Activated CD4-positive, CD25-positive, alpha-beta regulatory T cell treated with anti-CD3 and anti-CD28 coated beads, Interleukin-2, amount 50 U/mL, for 16 hours (primary cell): ENCODE results near the gene TP53BP1.
"Not testable (repeated sequence)": the region's sequence is repeated elsewhere in the genome, so short reads cannot be mapped to it uniquely, and the experiment has no call there.

Source experiments
- DNase-seq: peaks from one replicate; pipeline ENCODE4 v3.0.0-alpha.2; 2020; ENCODE audit warnings: low read depth, low spot score

Gene TP53BP1

GRCh38 chr15:43420435-43420834 is 72.5 kb downstream of the TP53BP1 start:
- DNase-seq: no peak

- DNase-seq: no peak
These were observed 78.8 kb downstream of the TP53BP1 start for GRCh38 chr15:43414196-43414595.

DNA sequence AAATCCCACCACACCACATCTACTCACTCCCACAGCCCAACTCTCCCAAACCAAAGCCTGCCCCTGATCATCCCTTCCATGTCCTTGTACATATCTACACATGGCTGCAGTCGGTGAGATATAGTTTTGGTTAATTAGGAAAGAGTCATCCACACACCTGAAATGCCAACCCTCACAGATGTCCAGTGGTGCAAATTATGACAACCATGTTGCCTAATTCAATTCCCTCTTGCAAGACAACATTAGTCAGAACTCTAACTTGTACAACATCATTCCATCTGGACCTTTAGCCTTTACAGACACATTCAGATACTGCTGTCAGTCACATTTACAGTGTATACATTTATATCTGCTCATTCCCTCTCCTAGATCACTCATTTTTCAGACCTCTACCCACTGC is 80.9 kb downstream of the TP53BP1 start:
- DNase-seq: no peak

GRCh38 chr15:43410572-43411214 is 82.3 kb downstream of the TP53BP1 start:
- no peak for DNase-seq

DNA sequence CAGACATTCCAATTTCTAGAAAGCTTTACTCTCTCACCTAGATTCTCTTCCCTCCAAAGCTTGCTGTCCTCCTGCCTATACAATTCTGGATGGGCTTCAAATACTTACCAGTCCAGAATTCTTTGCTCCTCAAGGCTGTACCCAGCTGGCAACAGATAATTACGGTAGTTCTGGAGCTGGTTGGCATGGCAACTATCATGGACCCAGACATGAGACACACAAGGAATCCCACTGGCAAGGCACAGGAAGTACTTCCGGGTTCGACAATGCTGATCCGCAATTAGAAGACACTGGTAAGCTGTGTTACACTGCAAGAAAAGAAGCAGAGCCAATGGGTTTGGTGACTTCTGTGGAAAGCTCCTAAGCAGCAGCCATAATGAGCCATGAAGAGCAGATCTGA is 84.2 kb downstream of the TP53BP1 start:
- no peak for DNase-seq

- DNase-seq: no peak
These were observed 86.1 kb downstream of the TP53BP1 start for GRCh38 chr15:43406808-43407207.

DNA sequence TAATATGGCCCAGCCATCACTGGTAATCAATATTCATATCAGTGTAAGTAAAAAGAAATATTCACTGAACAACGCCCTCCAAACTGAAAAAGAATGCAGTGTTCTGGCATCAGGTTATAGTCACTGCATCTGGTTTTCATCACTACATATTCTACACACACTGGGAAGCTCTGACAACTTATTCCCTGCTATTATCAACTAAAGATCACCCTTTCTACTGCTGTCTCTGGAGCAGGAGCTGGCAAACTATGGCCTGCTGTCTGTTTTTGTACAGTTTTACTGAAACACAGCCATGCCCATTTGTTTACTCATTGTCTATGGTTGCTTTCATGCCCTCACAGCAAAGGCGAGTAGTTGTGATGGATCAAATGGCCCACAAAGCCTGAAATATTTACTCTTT is 86.8 kb downstream of the TP53BP1 start:
- no peak for DNase-seq

- no peak for DNase-seq
These were observed 88.8 kb downstream of the TP53BP1 start for GRCh38 chr15:43404130-43404529.

GRCh38 chr15:43403616-43404015 is 89.3 kb downstream of the TP53BP1 start:
- no peak for DNase-seq

DNA sequence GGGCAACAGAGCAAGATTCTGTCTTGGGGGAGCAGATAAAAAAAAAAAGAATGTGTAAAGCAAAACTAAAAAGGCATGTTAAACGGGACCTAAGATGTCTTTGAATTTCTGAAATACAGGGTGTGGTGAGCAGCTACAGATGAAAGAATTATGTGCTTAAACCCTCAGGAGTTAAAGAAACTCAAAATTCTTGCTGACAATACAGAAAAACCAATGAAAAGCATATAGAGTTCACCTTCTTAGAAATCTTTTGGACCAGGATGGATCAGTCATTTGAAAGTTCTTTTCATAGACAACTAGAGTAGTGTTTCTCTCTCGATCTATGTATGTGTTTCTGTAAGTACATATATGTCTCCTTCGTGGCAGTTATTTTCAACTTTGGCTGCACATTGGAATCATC is 90.7 kb downstream of the TP53BP1 start:
- no peak for DNase-seq

DNA sequence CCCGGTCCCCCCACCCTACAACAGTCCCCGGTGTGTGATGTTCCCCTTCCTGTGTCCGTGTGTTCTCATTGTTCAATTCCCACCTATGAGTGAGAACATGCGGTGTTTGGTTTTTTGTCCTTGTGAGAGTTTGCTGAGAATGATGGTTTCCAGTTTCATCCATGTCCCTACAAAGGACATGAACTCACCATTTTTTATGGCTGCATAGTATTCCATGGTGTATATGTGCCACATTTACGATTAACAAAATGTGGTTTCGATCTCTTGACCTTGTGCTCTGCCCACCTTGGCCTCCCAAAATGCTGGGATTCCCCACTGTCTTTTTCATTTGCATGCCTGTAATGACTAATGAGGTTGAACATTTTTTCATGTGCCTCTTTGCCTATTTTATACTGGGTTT is 99.4 kb downstream of the TP53BP1 start:
- not testable (repeated sequence) for DNase-seq

GRCh38 chr15:43390723-43391122 is 102.2 kb downstream of the TP53BP1 start:
- DNase-seq: no peak

DNA sequence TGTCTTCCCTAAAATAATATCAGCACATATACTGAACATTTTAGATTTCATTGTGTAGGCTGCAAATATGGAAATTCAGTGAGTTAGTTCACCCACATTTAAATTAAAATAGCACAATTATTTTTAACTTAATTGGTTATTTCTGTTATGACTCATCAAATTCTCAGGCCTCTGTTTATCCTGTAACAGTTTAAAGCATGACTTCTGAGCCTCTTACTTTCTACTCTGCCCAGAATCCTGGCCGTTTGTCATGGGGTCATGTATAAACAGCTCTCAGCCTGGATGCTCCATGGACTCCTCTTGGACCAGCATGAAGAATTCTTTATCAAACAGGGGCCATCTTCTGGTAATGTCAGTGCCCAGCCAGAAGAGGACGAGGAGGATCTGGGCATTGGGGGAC is 109.9 kb downstream of the TP53BP1 start:
- DNase-seq: no peak

GRCh38 chr15:43382310-43382709 is 110.6 kb downstream of the TP53BP1 start:
- DNase-seq: no peak

DNA sequence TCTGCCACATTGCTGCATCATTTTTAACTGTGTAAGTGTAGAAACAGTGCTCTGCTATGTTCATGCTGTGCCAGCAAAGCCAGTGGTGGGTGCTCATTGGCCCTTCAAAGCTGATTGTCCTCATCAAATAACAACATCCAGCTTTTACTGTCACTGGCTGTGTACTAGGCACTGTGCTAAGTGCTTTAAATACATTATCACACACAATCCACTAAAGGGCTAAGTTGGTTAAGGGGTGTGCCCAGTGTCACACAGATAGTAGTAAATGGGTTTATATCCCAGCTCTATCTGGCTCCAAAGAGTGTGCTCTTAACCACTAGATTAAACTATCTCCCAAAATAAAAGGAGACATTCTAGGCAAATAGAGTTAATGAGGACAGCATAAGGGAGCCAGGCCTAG is 114.4 kb downstream of the TP53BP1 start:
- no peak for DNase-seq

GRCh38 chr15:43376017-43376705 is 116.8 kb downstream of the TP53BP1 start:
- no peak for DNase-seq

DNA sequence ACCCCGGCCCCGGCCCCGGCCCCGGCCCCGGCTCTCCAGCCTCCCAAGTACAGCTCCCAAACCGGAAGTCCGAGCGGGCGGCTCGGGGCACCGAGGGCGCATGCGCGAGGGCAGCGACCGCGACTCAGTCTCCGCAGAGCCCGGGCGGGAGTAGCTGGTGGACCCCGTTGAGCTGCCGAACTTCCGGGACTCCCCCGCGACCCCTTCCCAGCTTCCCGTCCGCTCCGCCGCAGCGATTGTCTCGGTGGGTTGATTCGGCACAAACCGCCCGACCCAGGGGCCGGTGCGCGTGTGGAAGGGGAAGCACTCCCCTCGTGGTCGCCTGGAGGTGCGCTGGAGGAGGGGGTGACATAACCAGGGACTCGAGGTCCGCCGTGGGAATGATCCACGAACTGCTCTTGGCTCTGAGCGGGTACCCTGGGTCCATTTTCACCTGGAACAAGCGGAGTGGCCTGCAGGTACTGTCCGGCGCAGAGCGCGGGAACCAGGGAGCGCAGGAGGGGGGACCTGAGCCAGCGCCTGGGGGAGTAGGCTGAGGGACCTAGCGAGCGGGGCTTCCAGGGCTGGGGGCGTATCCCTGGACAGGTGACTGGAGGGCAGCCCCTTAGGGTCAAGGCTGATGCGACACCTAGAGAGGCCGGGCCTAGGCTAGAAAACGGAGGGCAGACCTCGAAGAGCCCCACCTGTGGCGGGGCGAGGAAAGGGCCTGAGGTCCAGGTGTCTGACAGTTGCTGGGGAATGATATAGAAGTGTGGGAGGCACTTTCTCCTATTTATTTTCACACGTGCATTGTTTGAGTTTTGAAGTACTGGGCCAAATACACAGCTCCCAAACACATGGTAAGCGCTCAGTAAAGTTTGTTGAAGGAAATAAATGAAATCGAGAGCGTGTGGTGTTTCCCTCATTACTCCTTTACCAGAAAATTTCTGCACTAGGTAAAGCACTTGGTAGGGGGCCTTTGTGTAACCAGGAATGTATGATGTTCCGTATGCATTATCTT is 121.7 kb downstream of the TP53BP1 start, which contains the start of the genes TUBGCP4 and ZSCAN29:
TSS of gene TUBGCP4 (plus strand) at position 127 of the 1,000 bp plus-strand sequence. CDS start at position 381, 254 bp downstream.
TSS of gene ZSCAN29 (minus strand) at position 69 of the 1,000 bp plus-strand sequence. CDS start 1,130 bp downstream, outside the sequence.
- DNase-seq: peak; percentile 49

GRCh38 chr15:43370310-43370974 is 122.5 kb downstream of the TP53BP1 start:
- no peak for DNase-seq

DNA sequence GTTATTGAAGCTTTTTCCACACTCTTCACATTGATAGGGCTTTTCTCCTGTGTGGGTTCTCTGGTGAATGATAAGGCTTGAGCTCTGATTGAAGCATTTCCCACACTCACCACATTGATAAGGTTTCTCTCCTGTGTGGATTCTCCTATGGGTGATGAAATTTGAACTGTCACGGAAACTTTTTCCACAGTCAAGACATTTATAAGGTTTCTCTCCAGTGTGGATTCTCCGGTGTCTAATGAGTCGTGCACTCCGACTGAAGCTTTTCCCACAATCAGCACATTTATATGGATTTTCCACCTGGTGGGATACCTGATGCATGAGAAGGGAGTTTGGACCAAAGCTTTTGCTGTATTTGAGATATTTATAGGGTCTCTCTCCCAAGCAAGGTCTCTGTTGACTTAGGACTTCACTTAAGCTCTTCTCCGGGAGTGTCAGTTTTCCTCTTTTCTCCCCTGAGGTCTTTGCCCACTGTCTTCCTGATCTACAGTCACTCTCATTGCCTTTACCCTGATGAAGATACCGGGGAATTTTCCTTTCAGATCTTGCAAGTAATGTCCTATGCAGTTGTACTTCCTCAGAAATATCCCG is 131.5 kb downstream of the TP53BP1 start:
- DNase-seq: no peak

DNA sequence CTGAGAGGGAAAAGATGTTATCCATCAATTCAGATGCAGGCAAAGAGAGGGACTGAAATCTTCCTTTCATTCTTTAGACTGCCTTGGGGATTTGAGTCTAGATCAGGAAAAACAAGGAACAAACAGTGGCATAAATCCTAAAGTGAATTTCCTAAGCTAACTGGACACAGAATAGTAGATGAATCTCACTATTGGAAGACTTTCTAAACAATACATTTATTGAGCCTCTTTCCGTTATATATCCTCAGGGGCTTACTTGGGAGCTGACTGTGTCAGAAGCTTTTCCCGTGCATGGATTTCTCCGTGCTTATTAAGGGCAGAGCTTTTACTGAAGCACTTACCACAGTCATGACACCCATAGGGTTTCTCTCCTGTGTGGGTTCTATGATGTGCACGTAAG is 132.1 kb downstream of the TP53BP1 start:
- DNase-seq: no peak
